ENCODE results near the gene PRPF6.

- TF ChIP-seq CTCF (IDR thresholded peaks at IDR 0.05) (no peak), POLR2A (IDR thresholded peaks at IDR 0.05) (no peak), EP300 (IDR thresholded peaks at IDR 0.05) (no peak)
These were observed 67.1 kb downstream of the PRPF6 start for GRCh38 chr20:64047968-64048401.

Data from upper lobe of left lung (tissue), 4 donors.